Panc1 (cell line): ENCODE data around the gene CYP27C1. TPM values are rescaled to one million over a fixed set of nuclear protein-coding genes. Genes with fewer than 3 reads are reported as not detected.
A peak's percentile ranks its signal among the peaks of the same experiment; 100 is the strongest.
"Not testable (repeated sequence)": the region's sequence is repeated elsewhere in the genome, so short reads cannot be mapped to it uniquely, and the experiment has no call there.

ENCODE experiments used
- ATAC-seq: fragments of 200-7000 bp; cut with Tn5 transposase; 2 replicates; pipeline ENCODE4 v1.9.1; 2020; ENCODE audit warnings: mild to moderate bottlenecking, moderate library complexity
- BruUV-seq: library from RNA; stranded (reverse); fragments of 400-500 nt; replicated peaks from 2 replicates; lab custom pipeline; 2021; lab: Mats Ljungman, UMichigan
- CTCF ChIA-PET: fragments of 300-600 bp; sonication (Branson Sonifier 250); formaldehyde crosslinking; loops from one replicate; lab custom pipeline; 2022; ENCODE audit warnings: antibody characterized with exemption; lab: Charles Lee
- POLR2A ChIA-PET: fragments of 300-600 bp; sonication (Branson Sonifier 250); formaldehyde crosslinking; loops from one replicate; lab custom pipeline; 2022; ENCODE audit warnings: antibody characterized with exemption; lab: Charles Lee
- DNase-seq: peaks from one replicate; pipeline ENCODE4 v3.0.0-alpha.2; 2010; ENCODE audit warnings: low read depth, low spot score
- H3K27ac ChIP-seq: 2 replicates; pipeline ENCODE4 v1.5.1; 2011; ENCODE audit warnings: mild to moderate bottlenecking, low read length, inconsistent platforms
- H3K27me3 ChIP-seq: fragments of 200-500 bp; sonication (Bioruptor generic); 2 replicates; pipeline ENCODE4 v1.6.0; 2014; ENCODE audit warnings: low read length, inconsistent platforms; ENCODE audit not compliant: control insufficient read depth, insufficient read depth
- H3K36me3 ChIP-seq: fragments of 200-500 bp; sonication (Bioruptor generic); 2 replicates; pipeline ENCODE4 v1.5.1; 2014; ENCODE audit warnings: inconsistent platforms, mild to moderate bottlenecking, low read length, moderate library complexity; ENCODE audit not compliant: control insufficient read depth, insufficient read depth
- H3K4me1 ChIP-seq: 2 replicates; pipeline ENCODE4 v1.5.1; 2011; ENCODE audit warnings: inconsistent platforms, mild to moderate bottlenecking, low read length, moderate library complexity; ENCODE audit not compliant: control insufficient read depth, insufficient read depth
- H3K4me3 ChIP-seq, 2 experiments: 2 replicates each; pipeline ENCODE4 v1.5.1; 2011 to 2012; ENCODE audit warnings: low read depth in 2 of 2, low read length in 2 of 2, mild to moderate bottlenecking in 2 of 2, inconsistent platforms in 1 of 2, moderate library complexity in 1 of 2
- H3K9me3 ChIP-seq: fragments of 200-500 bp; sonication (Bioruptor generic); 2 replicates; pipeline ENCODE4 v1.5.1; 2014; ENCODE audit warnings: low read depth, mild to moderate bottlenecking, inconsistent platforms, low read length, moderate library complexity; ENCODE audit not compliant: control insufficient read depth, insufficient read depth
- CTCF ChIP-seq: fragments of 450-650 bp; IDR thresholded peaks from 2 replicates; pipeline ENCODE4 v1.5.1; 2017; ENCODE audit warnings: mild to moderate bottlenecking
- POLR2AphosphoS5 ChIP-seq: IDR thresholded peaks from 2 replicates; pipeline ENCODE4 v1.6.1; 2012; ENCODE audit warnings: mild to moderate bottlenecking, low read depth, low read length, moderate library complexity
- SIN3A ChIP-seq: IDR thresholded peaks from 2 replicates; pipeline ENCODE4 v1.6.1; 2012; ENCODE audit warnings: low read depth, mild to moderate bottlenecking, low read length, moderate library complexity, borderline replicate concordance; ENCODE audit not compliant: insufficient read depth
- TCF7L2 ChIP-seq: IDR thresholded peaks from 2 replicates; pipeline ENCODE4 v1.6.1; 2011; ENCODE audit warnings: mild to moderate bottlenecking, low read depth, low read length, inconsistent platforms
- in situ Hi-C: cut with HindIII; loops from 2 replicates; pipeline ENCODE4 v1.10.0; 2016; ENCODE audit warnings: low sequenced_read_pairs, low pct_unique_long_range_greater_than_20kb
- intact Hi-C: fragments of 100-400 bp; cut with micrococcal nuclease; formaldehyde crosslinking; loops from one replicate; pipeline ENCODE4 v1.10.0; 2022; ENCODE audit not compliant: unreplicated experiment
- total RNA-seq: library from RNA; stranded (reverse); gene quantifications from one replicate; pipeline ENCODE4 v1.2.1, GENCODE V29; 2021; ENCODE audit not compliant: unreplicated experiment
- TF ChIP-seq, protein P1 (sequence below), 2 experiments: IDR thresholded peaks; 2 replicates each; pipeline ENCODE4 v1.6.1; 2011 to 2012; ENCODE audit warnings: low read depth in 2 of 2, control low read depth in 1 of 2, low read length in 1 of 2, mild to moderate bottlenecking in 1 of 2, moderate library complexity in 1 of 2; ENCODE audit not compliant: insufficient read depth in 1 of 2

The CYP27C1 gene
- total RNA-seq, 1 experiment from 2014 or later, result 5.7 TPM

- BruUV-seq, result no TSS peak
- in situ Hi-C loops, result no loop called here
- intact Hi-C loops, result no loop called here
- ChIA-PET POLR2A (no interaction called here), CTCF (no interaction called here)
- TF ChIP-seq SIN3A, result no peak
- TF ChIP-seq CTCF, result no peak
- TF ChIP-seq, protein P1, sequence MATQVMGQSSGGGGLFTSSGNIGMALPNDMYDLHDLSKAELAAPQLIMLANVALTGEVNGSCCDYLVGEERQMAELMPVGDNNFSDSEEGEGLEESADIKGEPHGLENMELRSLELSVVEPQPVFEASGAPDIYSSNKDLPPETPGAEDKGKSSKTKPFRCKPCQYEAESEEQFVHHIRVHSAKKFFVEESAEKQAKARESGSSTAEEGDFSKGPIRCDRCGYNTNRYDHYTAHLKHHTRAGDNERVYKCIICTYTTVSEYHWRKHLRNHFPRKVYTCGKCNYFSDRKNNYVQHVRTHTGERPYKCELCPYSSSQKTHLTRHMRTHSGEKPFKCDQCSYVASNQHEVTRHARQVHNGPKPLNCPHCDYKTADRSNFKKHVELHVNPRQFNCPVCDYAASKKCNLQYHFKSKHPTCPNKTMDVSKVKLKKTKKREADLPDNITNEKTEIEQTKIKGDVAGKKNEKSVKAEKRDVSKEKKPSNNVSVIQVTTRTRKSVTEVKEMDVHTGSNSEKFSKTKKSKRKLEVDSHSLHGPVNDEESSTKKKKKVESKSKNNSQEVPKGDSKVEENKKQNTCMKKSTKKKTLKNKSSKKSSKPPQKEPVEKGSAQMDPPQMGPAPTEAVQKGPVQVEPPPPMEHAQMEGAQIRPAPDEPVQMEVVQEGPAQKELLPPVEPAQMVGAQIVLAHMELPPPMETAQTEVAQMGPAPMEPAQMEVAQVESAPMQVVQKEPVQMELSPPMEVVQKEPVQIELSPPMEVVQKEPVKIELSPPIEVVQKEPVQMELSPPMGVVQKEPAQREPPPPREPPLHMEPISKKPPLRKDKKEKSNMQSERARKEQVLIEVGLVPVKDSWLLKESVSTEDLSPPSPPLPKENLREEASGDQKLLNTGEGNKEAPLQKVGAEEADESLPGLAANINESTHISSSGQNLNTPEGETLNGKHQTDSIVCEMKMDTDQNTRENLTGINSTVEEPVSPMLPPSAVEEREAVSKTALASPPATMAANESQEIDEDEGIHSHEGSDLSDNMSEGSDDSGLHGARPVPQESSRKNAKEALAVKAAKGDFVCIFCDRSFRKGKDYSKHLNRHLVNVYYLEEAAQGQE (IDR thresholded peaks at IDR 0.05; ENCODE audit: insufficient read depth in 1 of 2, low read depth in 2 of 2, low read length in 1 of 2), result no peak
- TF ChIP-seq TCF7L2, result no peak
- no peak for TF ChIP-seq POLR2AphosphoS5
- no peaks in the 10 kb centered on the region for H3K27me3 ChIP-seq
- DNase-seq, result no peak
- peaks cover 6% of the 10 kb centered on the region; the same call in 1 of the 2 replicates for H3K9me3 ChIP-seq
- H3K4me1 ChIP-seq, result peaks cover 13% of the 10 kb centered on the region
- H3K4me3 ChIP-seq, result no peak overlapping the region
- no peak for ATAC-seq
- peak overlapping the region; percentile 90; the same call in 1 of the 2 replicates for H3K27ac ChIP-seq
- H3K36me3 ChIP-seq, result no peaks in the 10 kb centered on the region
These were observed 4.0 kb downstream of the CYP27C1 start for GRCh38 chr2:127216095-127216494.

- H3K4me3 ChIP-seq, POLR2A ChIA-PET, DNase-seq, H3K36me3 ChIP-seq, BruUV-seq, CTCF ChIA-PET, H3K9me3 ChIP-seq, ATAC-seq, in situ Hi-C loops, intact Hi-C loops, H3K27me3 ChIP-seq, H3K27ac ChIP-seq: not testable (repeated sequence)
- H3K4me1 ChIP-seq, result peaks cover 14% of the 10 kb centered on the region
These were observed 5.9 kb downstream of the CYP27C1 start for GRCh38 chr2:127214201-127214600.

- no peaks in the 10 kb centered on the region for H3K36me3 ChIP-seq
- intact Hi-C loops, result no loop called here
- in situ Hi-C loops, result no loop called here
- peaks cover 11% of the 10 kb centered on the region; the same call in 1 of the 2 replicates for H3K4me1 ChIP-seq
- DNase-seq (no peak), ATAC-seq (peak; percentile 78)
- CTCF ChIA-PET, result interaction anchor here (1.0 kb wide), 1 partner anchor 11 kb away, joined by 4 read pairs; no protein-coding TSS in a partner anchor
- H3K27me3 ChIP-seq, result no peaks in the 10 kb centered on the region
- H3K27ac ChIP-seq, result peak overlapping the region; percentile 63
- POLR2A ChIA-PET, result no interaction called here
- BruUV-seq, result no TSS peak
- no peaks in the 10 kb centered on the region for H3K9me3 ChIP-seq
- no peak overlapping the region for H3K4me3 ChIP-seq
- TF ChIP-seq SIN3A (no peak), TCF7L2 (no peak), POLR2AphosphoS5 (no peak), CTCF (no peak)
- TF ChIP-seq, protein P1 (IDR thresholded peaks at IDR 0.05; ENCODE audit: insufficient read depth in 1 of 2, low read depth in 2 of 2, low read length in 1 of 2), result no peak
These were observed 11.8 kb downstream of the CYP27C1 start for GRCh38 chr2:127208313-127208712.
